ENCODE data around the gene HIVEP2. TPM values are rescaled to one million over a fixed set of nuclear protein-coding genes. Genes with fewer than 3 reads are reported as not detected.

The HIVEP2 gene
- total and polyA plus RNA-seq, 2 donors (not counting 1 experiment from before 2014, with no cell fraction given): 5.0 to 14.4 TPM

GRCh38 chr6:142929751-142930358 lies 15.1 kb downstream of the HIVEP2 start:
- no peaks in the 10 kb centered on the region for H4K20me1 ChIP-seq (ENCODE audit: control insufficient read depth, extremely low read depth, insufficient read depth, low read length)
- no peak overlapping the region for H3K27ac ChIP-seq (ENCODE audit: insufficient read depth, low read length)
- no peak for TF ChIP-seq EZH2 (IDR thresholded peaks at IDR 0.05; ENCODE audit: low read length, missing control alignments)
- no peak for TF ChIP-seq CTCF (conservative IDR thresholded peaks at IDR 0.05 in 1 of 2, IDR thresholded peaks at IDR 0.05 in 1 of 2; ENCODE audit: low read depth in 1 of 2, low read length in 2 of 2)
- peak in 1 of 2 donors; percentile 35 for DNase-seq (ENCODE audit: low read depth in 2 of 2)
- H3K9ac ChIP-seq (ENCODE audit: insufficient read depth, low read length): no peak overlapping the region
- no peak overlapping the region for H3K4me2 ChIP-seq (ENCODE audit: extremely low read depth, insufficient read depth, low read length)
- no peaks in the 10 kb centered on the region for H3K9me3 ChIP-seq (ENCODE audit: control insufficient read depth, insufficient read depth, low read depth, low read length)
- peaks cover 3% of the 10 kb centered on the region for H3K4me1 ChIP-seq (ENCODE audit: control insufficient read depth, extremely low read depth, insufficient read depth, low read length)
- H3K36me3 ChIP-seq (ENCODE audit: control insufficient read depth, insufficient read depth, low read length): no peaks in the 10 kb centered on the region
- peaks cover 50% of the 10 kb centered on the region for H3K79me2 ChIP-seq (ENCODE audit: control insufficient read depth, insufficient read depth, low read length)
- H3K27me3 ChIP-seq (ENCODE audit: control insufficient read depth, insufficient read depth, low read length): no peaks in the 10 kb centered on the region
- H2AFZ ChIP-seq (ENCODE audit: low read length): no peak overlapping the region
- H3K4me3 ChIP-seq (replicated peaks in 1 of 4; ENCODE audit: control extremely low read depth in 1 of 4, insufficient read depth in 1 of 4, low read depth in 3 of 4, low read length in 4 of 4): no peak overlapping the region

DNA sequence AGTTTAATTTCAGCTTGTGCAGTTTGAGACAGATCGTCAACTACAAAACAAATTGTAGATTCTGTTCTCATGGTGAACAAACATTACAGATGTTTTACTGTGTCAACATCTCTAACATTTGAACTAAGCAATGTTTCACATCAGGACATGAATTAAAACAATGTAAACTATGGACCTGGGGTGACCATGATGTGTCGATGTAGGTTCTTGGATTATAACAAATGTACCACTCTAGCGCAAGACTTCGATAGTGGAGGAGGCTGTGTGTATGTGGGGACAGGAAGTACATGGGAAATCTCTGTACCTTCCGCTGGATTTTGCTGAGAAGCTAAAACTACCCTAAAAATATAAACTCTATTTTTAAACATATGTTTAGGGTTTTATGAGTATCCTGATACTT lies 17.1 kb downstream of the HIVEP2 start:
- peak overlapping the region; percentile 97 for H3K27ac ChIP-seq (ENCODE audit: insufficient read depth, low read length)
- H4K20me1 ChIP-seq (ENCODE audit: control insufficient read depth, extremely low read depth, insufficient read depth, low read length): no peaks in the 10 kb centered on the region
- peak overlapping the region; percentile 66 to 87 (median 72) for H3K4me3 ChIP-seq (replicated peaks in 1 of 4; ENCODE audit: control extremely low read depth in 1 of 4, insufficient read depth in 1 of 4, low read depth in 3 of 4, low read length in 4 of 4)
- no peaks in the 10 kb centered on the region for H3K9me3 ChIP-seq (ENCODE audit: control insufficient read depth, insufficient read depth, low read depth, low read length)
- no peaks in the 10 kb centered on the region for H3K36me3 ChIP-seq (ENCODE audit: control insufficient read depth, insufficient read depth, low read length)
- peak overlapping the region; percentile 92 for H3K4me2 ChIP-seq (ENCODE audit: extremely low read depth, insufficient read depth, low read length)
- H3K9ac ChIP-seq (ENCODE audit: insufficient read depth, low read length): no peak overlapping the region
- no peaks in the 10 kb centered on the region for H3K27me3 ChIP-seq (ENCODE audit: control insufficient read depth, insufficient read depth, low read length)
- H2AFZ ChIP-seq (ENCODE audit: low read length): no peak overlapping the region
- no peak for TF ChIP-seq EZH2 (IDR thresholded peaks at IDR 0.05; ENCODE audit: low read length, missing control alignments)
- H3K4me1 ChIP-seq (ENCODE audit: control insufficient read depth, extremely low read depth, insufficient read depth, low read length): peaks cover 3% of the 10 kb centered on the region
- DNase-seq (ENCODE audit: low read depth in 2 of 2): peak in 1 of 2 donors; percentile 33
- peaks cover 36% of the 10 kb centered on the region for H3K79me2 ChIP-seq (ENCODE audit: control insufficient read depth, insufficient read depth, low read length)

- H4K20me1 ChIP-seq (ENCODE audit: control insufficient read depth, extremely low read depth, insufficient read depth, low read length): no peaks in the 10 kb centered on the region
- no peaks in the 10 kb centered on the region for H3K36me3 ChIP-seq (ENCODE audit: control insufficient read depth, insufficient read depth, low read length)
- DNase-seq (ENCODE audit: low read depth in 2 of 2): peak in 1 of 2 donors; percentile 63
- TF ChIP-seq CTCF (conservative IDR thresholded peaks at IDR 0.05 in 1 of 2, IDR thresholded peaks at IDR 0.05 in 1 of 2; ENCODE audit: low read depth in 1 of 2, low read length in 2 of 2): no peak
- no peak for TF ChIP-seq EZH2 (IDR thresholded peaks at IDR 0.05; ENCODE audit: low read length, missing control alignments)
- H3K4me1 ChIP-seq (ENCODE audit: control insufficient read depth, extremely low read depth, insufficient read depth, low read length): peaks cover 3% of the 10 kb centered on the region
- H3K79me2 ChIP-seq (ENCODE audit: control insufficient read depth, insufficient read depth, low read length): peaks cover 31% of the 10 kb centered on the region
- H3K9me3 ChIP-seq (ENCODE audit: control insufficient read depth, insufficient read depth, low read depth, low read length): no peaks in the 10 kb centered on the region
- H3K9ac ChIP-seq (ENCODE audit: insufficient read depth, low read length): peak overlapping the region; percentile 96
- H3K4me2 ChIP-seq (ENCODE audit: extremely low read depth, insufficient read depth, low read length): peak overlapping the region; percentile 92
- H3K4me3 ChIP-seq (replicated peaks in 1 of 4; ENCODE audit: control extremely low read depth in 1 of 4, insufficient read depth in 1 of 4, low read depth in 3 of 4, low read length in 4 of 4): peak overlapping the region; percentile 66 to 87 (median 72)
- H2AFZ ChIP-seq (ENCODE audit: low read length): no peak overlapping the region
- no peaks in the 10 kb centered on the region for H3K27me3 ChIP-seq (ENCODE audit: control insufficient read depth, insufficient read depth, low read length)
- peak overlapping the region; percentile 97 for H3K27ac ChIP-seq (ENCODE audit: insufficient read depth, low read length)
Observed at GRCh38 chr6:142927271-142927580, 17.8 kb downstream of the HIVEP2 start.

Data from fibroblast of lung (primary cell).